DND-41 (cell line): ENCODE measurements around the gene ZFHX3.

Source experiments
- CTCF ChIP-seq: IDR thresholded peaks from 2 replicates; pipeline ENCODE4 v1.5.1; 2012; ENCODE audit warnings: borderline replicate concordance, low read length, moderate library complexity, mild to moderate bottlenecking; ENCODE audit not compliant: poor library complexity, severe bottlenecking; ENCODE audit errors: extremely low read depth
- EZH2 ChIP-seq: IDR thresholded peaks from 3 replicates; pipeline ENCODE4 v1.6.1; 2012; ENCODE audit warnings: borderline replicate concordance, low read depth, mild to moderate bottlenecking, moderate library complexity, low read length, inconsistent platforms; ENCODE audit not compliant: severe bottlenecking

- TF ChIP-seq EZH2 = no peak
- TF ChIP-seq CTCF = no peak
These were observed 163.9 kb downstream of the ZFHX3 start for GRCh38 chr16:72884037-72884436.
